Measurements from ENCODE around the gene PTPRN2. TPM values are rescaled to one million over a fixed set of nuclear protein-coding genes. Genes with fewer than 3 reads are reported as not detected.
"Not testable (repeated sequence)": the region's sequence is repeated elsewhere in the genome, so short reads cannot be mapped to it uniquely, and the experiment has no call there.

Gene PTPRN2
- total RNA-seq (2014; rRNA removed; shearing (Covaris generic)): 2.9 and 3.5 TPM in 2 replicates
- 0.26 and 0.95 TPM in 2 replicates for polyA plus RNA-seq (2014; cell fraction: nucleus; rRNA removed)

- peak; percentile 60 for DNase-seq (ENCODE audit: extremely low read depth, low read depth)
Measured at GRCh38 chr7:158587162-158588084, at the start of gene PTPRN2. TSS of gene PTPRN2 (minus strand) at chr7:158587823.

GRCh38 chr7:158633055-158633956 is 45.7 kb upstream of the PTPRN2 start:
- DNase-seq (ENCODE audit: extremely low read depth, low read depth): no peak

GRCh38 chr7:158631574-158632195 is 44.1 kb upstream of the PTPRN2 start:
- no peak for DNase-seq (ENCODE audit: extremely low read depth, low read depth)

- not testable (repeated sequence) for DNase-seq (ENCODE audit: extremely low read depth, low read depth)
Measured at GRCh38 chr7:158626289-158626688, 38.7 kb upstream of the PTPRN2 start.

- DNase-seq (ENCODE audit: extremely low read depth, low read depth): no peak
Measured at GRCh38 chr7:158623241-158623640, 35.6 kb upstream of the PTPRN2 start.

- DNase-seq (ENCODE audit: extremely low read depth, low read depth): no peak
Measured at GRCh38 chr7:158620839-158621441, 33.3 kb upstream of the PTPRN2 start.

- DNase-seq (ENCODE audit: extremely low read depth, low read depth): no peak
Measured at GRCh38 chr7:158620418-158620817, 32.8 kb upstream of the PTPRN2 start.

- no peak for DNase-seq (ENCODE audit: extremely low read depth, low read depth)
Measured at GRCh38 chr7:158618745-158619140, 31.1 kb upstream of the PTPRN2 start.

- DNase-seq (ENCODE audit: extremely low read depth, low read depth): no peak
Measured at GRCh38 chr7:158617737-158618128, 30.1 kb upstream of the PTPRN2 start.

- no peak for DNase-seq (ENCODE audit: extremely low read depth, low read depth)
Measured at GRCh38 chr7:158616050-158616449, 28.4 kb upstream of the PTPRN2 start.

- DNase-seq (ENCODE audit: extremely low read depth, low read depth): no peak
Measured at GRCh38 chr7:158614700-158615099, 27.1 kb upstream of the PTPRN2 start.

- no peak for DNase-seq (ENCODE audit: extremely low read depth, low read depth)
Measured at GRCh38 chr7:158613481-158613880, 25.9 kb upstream of the PTPRN2 start.

- DNase-seq (ENCODE audit: extremely low read depth, low read depth): no peak
Measured at GRCh38 chr7:158612546-158612945, 24.9 kb upstream of the PTPRN2 start.

- no peak for DNase-seq (ENCODE audit: extremely low read depth, low read depth)
Measured at GRCh38 chr7:158611541-158611940, 23.9 kb upstream of the PTPRN2 start.

GRCh38 chr7:158609313-158609974 is 21.8 kb upstream of the PTPRN2 start:
- DNase-seq (ENCODE audit: extremely low read depth, low read depth): no peak

- DNase-seq (ENCODE audit: extremely low read depth, low read depth): no peak
Measured at GRCh38 chr7:158607563-158607962, 19.9 kb upstream of the PTPRN2 start.

GRCh38 chr7:158606671-158607424 is 19.2 kb upstream of the PTPRN2 start:
- no peak for DNase-seq (ENCODE audit: extremely low read depth, low read depth)

- DNase-seq (ENCODE audit: extremely low read depth, low read depth): no peak
Measured at GRCh38 chr7:158606129-158606528, 18.5 kb upstream of the PTPRN2 start.

Measured in NCI-H460 (cell line).